ENCODE data around the gene ZNF385B. TPM values are rescaled to one million over a fixed set of nuclear protein-coding genes. Genes with fewer than 3 reads are reported as not detected.

The ZNF385B gene

DNA sequence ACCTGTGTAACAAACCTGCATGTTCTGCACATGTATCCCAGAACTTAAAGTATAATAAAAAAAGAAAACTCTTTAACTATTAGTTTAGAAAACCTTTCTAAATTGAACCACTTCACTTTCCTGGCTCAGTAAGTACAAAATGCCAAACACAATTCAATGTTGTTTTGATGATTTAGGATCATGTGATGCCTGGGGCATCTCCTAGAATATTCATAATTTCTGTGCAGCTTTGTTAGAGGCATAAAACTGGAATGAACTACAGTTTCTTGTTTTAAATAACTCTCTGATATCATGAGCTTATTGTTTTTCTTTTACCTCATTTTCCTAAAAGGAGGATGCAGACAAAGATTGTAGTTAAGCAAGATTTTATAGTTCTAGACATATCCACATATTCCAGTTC, 457.8 kb downstream of the ZNF385B start:
- no peak overlapping the region for H2BK12ac ChIP-seq (ENCODE audit: low read length in 2 of 2)
- H3K36me3 ChIP-seq (ENCODE audit: control insufficient read depth in 1 of 2, insufficient read depth in 2 of 2, low read depth in 1 of 2, low read length in 2 of 2): no peaks in the 10 kb centered on the region
- no peak for DNase-seq
- H2BK15ac ChIP-seq (ENCODE audit: low read depth, poor library complexity, severe bottlenecking): no peak overlapping the region
- no peak overlapping the region for H3K9ac ChIP-seq (ENCODE audit: low read length)
- no peaks in the 10 kb centered on the region for H3K79me1 ChIP-seq (replicated peaks; ENCODE audit: low read length, poor library complexity, severe bottlenecking)
- H2BK5ac ChIP-seq (ENCODE audit: low read depth, low read length, poor library complexity, severe bottlenecking): no peak overlapping the region
- H3K4me3 ChIP-seq (ENCODE audit: insufficient read depth in 1 of 2, low read depth in 1 of 2, low read length in 2 of 2): no peak overlapping the region
- H3K23ac ChIP-seq (ENCODE audit: low read length in 2 of 2): no peak overlapping the region
- H3K14ac ChIP-seq (ENCODE audit: low read length in 2 of 2): no peak overlapping the region
- no peak overlapping the region for H3K27ac ChIP-seq (ENCODE audit: low read length, poor library complexity, severe bottlenecking)
- no peak overlapping the region for H2AFZ ChIP-seq (ENCODE audit: low read depth, low read length)
- no peak overlapping the region for H3K4ac ChIP-seq (ENCODE audit: low read depth in 1 of 2, low read length in 2 of 2)
- H4K91ac ChIP-seq (ENCODE audit: low read length): no peak overlapping the region
- no peak overlapping the region for H4K8ac ChIP-seq (ENCODE audit: low read length)
- no peak overlapping the region for H3K18ac ChIP-seq (ENCODE audit: low read depth in 1 of 2, low read length in 2 of 2)
- no peak overlapping the region for H2BK120ac ChIP-seq (ENCODE audit: low read depth, low read length)
- H3K27me3 ChIP-seq (ENCODE audit: control insufficient read depth in 1 of 2, insufficient read depth in 1 of 2, low read length in 2 of 2): no peaks in the 10 kb centered on the region
- no peak overlapping the region for H2AK5ac ChIP-seq (ENCODE audit: low read length, severe bottlenecking)
- H3K4me2 ChIP-seq (ENCODE audit: low read length, poor library complexity, severe bottlenecking): no peak overlapping the region
- no peaks in the 10 kb centered on the region for H3K9me3 ChIP-seq (ENCODE audit: control insufficient read depth, low read length)
- H3K4me1 ChIP-seq (ENCODE audit: control insufficient read depth, insufficient read depth, low read depth, low read length): no peaks in the 10 kb centered on the region

DNA sequence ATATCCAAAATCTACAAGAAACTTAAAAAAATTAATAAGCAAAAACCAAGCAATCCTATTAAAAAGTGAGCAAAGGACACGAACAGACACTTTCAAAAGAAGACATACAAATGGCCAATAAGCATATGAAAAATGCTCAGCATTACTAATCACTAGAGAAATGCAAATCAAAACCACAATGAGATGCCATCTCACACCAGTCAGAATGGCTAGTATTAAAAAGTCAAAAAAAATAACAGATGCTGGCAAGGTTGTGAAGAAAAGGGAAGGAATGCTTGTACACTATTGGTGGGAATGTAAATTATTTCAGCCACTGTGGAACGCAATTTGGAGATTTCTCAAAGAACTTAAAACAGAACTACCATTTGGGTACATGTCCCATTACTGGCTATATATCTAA, 467.9 kb downstream of the ZNF385B start:
- Histone ChIP-seq H2BK5ac (ENCODE audit: low read depth, low read length, poor library complexity, severe bottlenecking) (no peak overlapping the region), H2AFZ (ENCODE audit: low read depth, low read length) (no peak overlapping the region), H3K27me3 (ENCODE audit: control insufficient read depth in 1 of 2, insufficient read depth in 1 of 2, low read length in 2 of 2) (no peaks in the 10 kb centered on the region), H3K14ac (ENCODE audit: low read length in 2 of 2) (no peak overlapping the region), H3K4me3 (ENCODE audit: insufficient read depth in 1 of 2, low read depth in 1 of 2, low read length in 2 of 2) (no peak overlapping the region), H3K27ac (ENCODE audit: low read length, poor library complexity, severe bottlenecking) (no peak overlapping the region), H3K79me1 (replicated peaks; ENCODE audit: low read length, poor library complexity, severe bottlenecking) (no peaks in the 10 kb centered on the region), H3K9ac (ENCODE audit: low read length) (no peak overlapping the region), H3K4me2 (ENCODE audit: low read length, poor library complexity, severe bottlenecking) (no peak overlapping the region), H3K23ac (ENCODE audit: low read length in 2 of 2) (no peak overlapping the region), H3K18ac (ENCODE audit: low read depth in 1 of 2, low read length in 2 of 2) (no peak overlapping the region), H2BK120ac (ENCODE audit: low read depth, low read length) (no peak overlapping the region), H4K8ac (ENCODE audit: low read length) (no peak overlapping the region), H3K4me1 (ENCODE audit: control insufficient read depth, insufficient read depth, low read depth, low read length) (no peaks in the 10 kb centered on the region), H4K91ac (ENCODE audit: low read length) (no peak overlapping the region), H2BK15ac (ENCODE audit: low read depth, poor library complexity, severe bottlenecking) (no peak overlapping the region), H3K36me3 (ENCODE audit: control insufficient read depth in 1 of 2, insufficient read depth in 2 of 2, low read depth in 1 of 2, low read length in 2 of 2) (no peaks in the 10 kb centered on the region), H2AK5ac (ENCODE audit: low read length, severe bottlenecking) (no peak overlapping the region), H3K9me3 (ENCODE audit: control insufficient read depth, low read length) (no peaks in the 10 kb centered on the region), H3K4ac (ENCODE audit: low read depth in 1 of 2, low read length in 2 of 2) (no peak overlapping the region), H2BK12ac (ENCODE audit: low read length in 2 of 2) (no peak overlapping the region)
- DNase-seq: no peak
- 64% methylated on average over 1 of the region's 2 CpGs for WGBS

Small RNA genes lying within 50 kb of the gene (small RNA-seq; reads per million reads assigned to genes)
- gene MIR1258 (ENCODE audit: low read depth): not detected
